Measurements from ENCODE around the gene OR5H14. TPM values are rescaled to one million over a fixed set of nuclear protein-coding genes. Genes with fewer than 3 reads are reported as not detected.

Gene OR5H14
- total RNA-seq, 2 experiments from 2014 or later = not detected

GRCh38 chr3:98172621-98173020, 25.3 kb downstream of the OR5H14 start:
- Histone ChIP-seq H3K4me3 (ENCODE audit: low read depth, low read length, poor library complexity, severe bottlenecking) (no peak overlapping the region), H3K36me3 (ENCODE audit: insufficient read depth, low read length) (no peaks in the 10 kb centered on the region), H3K4me2 (ENCODE audit: low read length) (no peak overlapping the region), H3K27ac (ENCODE audit: low read depth, low read length, poor library complexity, severe bottlenecking) (no peak overlapping the region), H4K20me1 (ENCODE audit: insufficient read depth, low read length) (no peaks in the 10 kb centered on the region), H3K9me2 (ENCODE audit: insufficient read depth, low read length) (no peaks in the 10 kb centered on the region; the same call in 1 of the 2 replicates), H3K9me3 (ENCODE audit: low read length) (no peaks in the 10 kb centered on the region), H3K79me2 (ENCODE audit: insufficient read depth, low read depth, low read length) (no peaks in the 10 kb centered on the region), H2AFZ (ENCODE audit: low read length) (no peak overlapping the region), H3K4me1 (ENCODE audit: insufficient read depth, low read length, poor library complexity, severe bottlenecking) (no peaks in the 10 kb centered on the region)
- POLR2A ChIA-PET = no interaction called here
- intact Hi-C loops (cut with micrococcal nuclease; ENCODE audit: unreplicated experiment) = no loop called here
- no peak for TF ChIP-seq CTCF (conservative IDR thresholded peaks at IDR 0.05; ENCODE audit: low read length)
- BruUV-seq (replicated peaks) = no TSS peak
- CTCF ChIA-PET (ENCODE audit: unreplicated experiment) = no interaction called here
- no peak for DNase-seq (ENCODE audit: low spot score)

GRCh38 chr3:98180319-98180890, 33.1 kb downstream of the OR5H14 start:
- intact Hi-C loops (cut with micrococcal nuclease; ENCODE audit: unreplicated experiment) = no loop called here
- POLR2A ChIA-PET = no interaction called here

GRCh38 chr3:98182196-98182595, 34.9 kb downstream of the OR5H14 start:
- no peak for DNase-seq (ENCODE audit: low spot score)
- no peaks in the 10 kb centered on the region for H3K4me1 ChIP-seq (ENCODE audit: insufficient read depth, low read length, poor library complexity, severe bottlenecking)

More at GRCh38 chr3:98180319-98180890, 33.1 kb downstream of the OR5H14 start:
- Histone ChIP-seq H3K79me2 (ENCODE audit: insufficient read depth, low read depth, low read length) (no peaks in the 10 kb centered on the region), H2AFZ (ENCODE audit: low read length) (no peak overlapping the region), H3K36me3 (ENCODE audit: insufficient read depth, low read length) (no peaks in the 10 kb centered on the region), H3K27ac (ENCODE audit: low read depth, low read length, poor library complexity, severe bottlenecking) (no peak overlapping the region), H4K20me1 (ENCODE audit: insufficient read depth, low read length) (no peaks in the 10 kb centered on the region), H3K9me2 (ENCODE audit: insufficient read depth, low read length) (no peaks in the 10 kb centered on the region), H3K4me1 (ENCODE audit: insufficient read depth, low read length, poor library complexity, severe bottlenecking) (no peaks in the 10 kb centered on the region), H3K4me3 (ENCODE audit: low read depth, low read length, poor library complexity, severe bottlenecking) (no peak overlapping the region), H3K9me3 (ENCODE audit: low read length) (no peaks in the 10 kb centered on the region), H3K4me2 (ENCODE audit: low read length) (no peak overlapping the region)
- no TSS peak for BruUV-seq (replicated peaks)
- TF ChIP-seq CTCF (conservative IDR thresholded peaks at IDR 0.05; ENCODE audit: low read length) (no peak), EZH2phosphoT487 (IDR thresholded peaks at IDR 0.05; ENCODE audit: borderline replicate concordance, low read depth, low read length) (no peak)
- CTCF ChIA-PET (ENCODE audit: unreplicated experiment) = no interaction called here
- DNase-seq (ENCODE audit: low spot score) = no peak

More at GRCh38 chr3:98182196-98182595, 34.9 kb downstream of the OR5H14 start:
- BruUV-seq (replicated peaks) = no TSS peak
- ChIA-PET CTCF (ENCODE audit: unreplicated experiment) (no interaction called here), POLR2A (interaction anchor here (0.6 kb wide), 1 partner anchor 131 kb away, joined by 3 read pairs; no protein-coding TSS in a partner anchor)
- no peak overlapping the region for H3K4me3 ChIP-seq (ENCODE audit: low read depth, low read length, poor library complexity, severe bottlenecking)
- no peak overlapping the region for H3K4me2 ChIP-seq (ENCODE audit: low read length)
- TF ChIP-seq EZH2phosphoT487 (IDR thresholded peaks at IDR 0.05; ENCODE audit: borderline replicate concordance, low read depth, low read length) (no peak), CTCF (conservative IDR thresholded peaks at IDR 0.05; ENCODE audit: low read length) (no peak)
- H3K36me3 ChIP-seq (ENCODE audit: insufficient read depth, low read length) = no peaks in the 10 kb centered on the region
- no peak overlapping the region for H2AFZ ChIP-seq (ENCODE audit: low read length)
- no peak overlapping the region for H3K27ac ChIP-seq (ENCODE audit: low read depth, low read length, poor library complexity, severe bottlenecking)
- intact Hi-C loops (cut with micrococcal nuclease; ENCODE audit: unreplicated experiment) = no loop called here
- H3K9me2 ChIP-seq (ENCODE audit: insufficient read depth, low read length) = no peaks in the 10 kb centered on the region
- no peaks in the 10 kb centered on the region for H3K79me2 ChIP-seq (ENCODE audit: insufficient read depth, low read depth, low read length)
- H4K20me1 ChIP-seq (ENCODE audit: insufficient read depth, low read length) = no peaks in the 10 kb centered on the region
- no peaks in the 10 kb centered on the region for H3K9me3 ChIP-seq (ENCODE audit: low read length)

Measured in OCI-LY7 (cell line).